Activated CD4-positive, alpha-beta T cell treated with anti-CD3 and anti-CD28 coated beads, Interleukin-2, Interleukin-6, amounts not matched to agents 100 ng/mL and 50 ng/mL, durations not matched to agents 16 hours and 8 hours (primary cell): ENCODE data around the gene TSPAN1.

ENCODE experiments used
- DNase-seq: peaks from one replicate; pipeline ENCODE4 v3.0.0-alpha.2; 2020

TSPAN1 gene

DNA sequence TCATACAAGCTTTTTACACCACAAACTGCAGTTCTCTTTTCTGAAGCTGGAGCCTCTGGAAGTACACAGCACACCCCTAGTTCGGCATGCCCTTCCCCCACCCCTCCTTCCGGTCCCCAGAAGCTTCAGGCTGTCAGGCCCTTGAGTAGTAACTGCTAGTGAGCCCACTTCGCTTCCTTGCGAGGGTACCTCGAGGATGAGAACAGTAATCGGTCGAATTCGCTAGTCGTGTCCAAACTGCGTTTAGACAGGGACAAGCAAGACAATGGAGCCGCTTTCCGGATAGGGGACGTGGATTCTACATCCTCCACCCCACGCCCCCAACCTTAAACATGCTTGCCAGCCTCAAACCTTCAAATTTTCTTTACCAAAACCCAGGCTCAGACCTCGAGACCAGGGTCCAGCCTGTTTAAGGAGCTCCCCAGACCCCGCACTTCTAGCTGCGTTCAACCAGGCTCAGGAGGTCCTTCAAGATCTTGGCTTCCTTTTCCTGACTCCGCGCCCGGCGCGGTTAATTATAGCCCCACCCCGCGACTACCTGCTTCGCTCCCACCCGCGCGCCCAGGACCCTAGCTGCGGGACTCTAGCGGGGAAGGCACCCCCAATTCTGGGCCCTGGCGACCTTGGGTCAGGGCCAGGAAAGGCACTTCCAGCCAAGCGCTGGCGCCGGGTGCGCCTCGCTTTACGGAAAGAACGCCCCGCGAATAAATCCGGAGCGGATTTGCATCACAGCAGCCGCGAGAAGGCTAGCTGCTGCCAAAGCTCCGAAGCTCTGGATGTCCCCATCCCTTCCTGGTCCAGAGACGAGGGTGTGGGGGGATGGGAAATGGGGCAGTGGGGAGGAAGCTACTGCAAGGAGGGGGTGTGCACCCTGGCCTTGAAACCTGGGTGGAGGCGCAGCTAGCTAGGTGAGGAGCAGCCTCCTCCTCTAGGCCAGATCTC, 8.1 kb upstream of the TSPAN1 start:
- DNase-seq, result peak; percentile 20

GRCh38 chr1:46168477-46168876, 6.4 kb upstream of the TSPAN1 start:
- DNase-seq, result no peak

- DNase-seq, result no peak
Measured at GRCh38 chr1:46169811-46170454, 5.0 kb upstream of the TSPAN1 start.

- DNase-seq, result no peak
Measured at GRCh38 chr1:46171351-46171750, 3.5 kb upstream of the TSPAN1 start.

DNA sequence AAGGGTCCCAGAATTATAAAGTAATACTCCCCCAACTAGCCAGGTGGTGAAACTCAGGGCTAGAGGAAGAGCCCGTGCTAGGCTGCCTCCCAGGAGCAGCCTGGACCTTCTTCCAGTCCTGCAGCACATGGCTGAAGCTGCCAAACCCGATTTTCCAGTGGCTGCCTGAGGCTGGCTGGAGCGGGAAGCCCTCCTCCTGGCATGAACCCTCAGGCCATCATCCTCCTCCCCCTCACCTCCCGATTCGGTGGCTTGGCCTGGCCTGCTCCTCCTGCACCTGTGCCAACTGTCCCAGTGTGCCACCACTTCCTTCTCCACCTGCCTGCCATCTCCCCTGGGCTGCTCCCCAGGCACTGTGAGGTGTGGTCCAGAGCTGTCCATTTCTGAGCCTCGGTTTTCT, 3.0 kb upstream of the TSPAN1 start:
- DNase-seq, result no peak

GRCh38 chr1:46172321-46172720, 2.6 kb upstream of the TSPAN1 start:
- no peak for DNase-seq

GRCh38 chr1:46173361-46173856, 1.5 kb upstream of the TSPAN1 start:
- no peak for DNase-seq

- peak; percentile 32 for DNase-seq
Measured at GRCh38 chr1:46175243-46175642, 356 bp downstream of the TSPAN1 start.

- DNase-seq, result no peak
Measured at GRCh38 chr1:46176211-46176865, 1.5 kb downstream of the TSPAN1 start, which contains the start of gene P3R3URF. Gene P3R3URF, minus strand, starts transcription at chr1:46176488. Its CDS starts 17 bp downstream, at chr1:46176471.

- peak; percentile 72 for DNase-seq
Measured at GRCh38 chr1:46179138-46180081, 4.5 kb downstream of the TSPAN1 start.

DNA sequence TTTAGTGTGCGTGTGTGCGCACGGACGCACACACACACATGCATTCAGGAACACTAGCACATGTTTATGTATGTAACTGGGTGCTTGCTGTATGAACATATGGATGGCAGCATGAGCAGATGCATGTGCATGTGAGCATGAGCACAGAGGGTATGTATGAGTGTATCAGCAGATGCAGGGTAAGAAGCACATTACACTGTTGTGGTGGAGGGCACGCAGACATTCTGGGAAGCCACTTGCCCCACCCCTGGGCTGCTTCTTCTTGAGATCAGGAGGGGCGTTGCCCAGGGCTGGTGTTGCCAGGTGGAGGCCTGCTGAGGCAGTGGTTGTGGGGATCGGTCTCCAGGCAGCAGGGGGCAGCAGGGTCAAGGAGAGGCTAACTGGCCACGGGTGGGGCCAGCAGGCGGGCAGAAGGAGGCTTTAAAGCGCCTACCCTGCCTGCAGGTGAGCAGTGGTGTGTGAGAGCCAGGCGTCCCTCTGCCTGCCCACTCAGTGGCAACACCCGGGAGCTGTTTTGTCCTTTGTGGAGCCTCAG, 5.3 kb downstream of the TSPAN1 start:
- DNase-seq, result no peak

GRCh38 chr1:46181343-46182260, 6.7 kb downstream of the TSPAN1 start:
- DNase-seq, result no peak

GRCh38 chr1:46183079-46183847, 8.4 kb downstream of the TSPAN1 start:
- no peak for DNase-seq

GRCh38 chr1:46183926-46184557, 9.2 kb downstream of the TSPAN1 start:
- DNase-seq, result no peak

DNA sequence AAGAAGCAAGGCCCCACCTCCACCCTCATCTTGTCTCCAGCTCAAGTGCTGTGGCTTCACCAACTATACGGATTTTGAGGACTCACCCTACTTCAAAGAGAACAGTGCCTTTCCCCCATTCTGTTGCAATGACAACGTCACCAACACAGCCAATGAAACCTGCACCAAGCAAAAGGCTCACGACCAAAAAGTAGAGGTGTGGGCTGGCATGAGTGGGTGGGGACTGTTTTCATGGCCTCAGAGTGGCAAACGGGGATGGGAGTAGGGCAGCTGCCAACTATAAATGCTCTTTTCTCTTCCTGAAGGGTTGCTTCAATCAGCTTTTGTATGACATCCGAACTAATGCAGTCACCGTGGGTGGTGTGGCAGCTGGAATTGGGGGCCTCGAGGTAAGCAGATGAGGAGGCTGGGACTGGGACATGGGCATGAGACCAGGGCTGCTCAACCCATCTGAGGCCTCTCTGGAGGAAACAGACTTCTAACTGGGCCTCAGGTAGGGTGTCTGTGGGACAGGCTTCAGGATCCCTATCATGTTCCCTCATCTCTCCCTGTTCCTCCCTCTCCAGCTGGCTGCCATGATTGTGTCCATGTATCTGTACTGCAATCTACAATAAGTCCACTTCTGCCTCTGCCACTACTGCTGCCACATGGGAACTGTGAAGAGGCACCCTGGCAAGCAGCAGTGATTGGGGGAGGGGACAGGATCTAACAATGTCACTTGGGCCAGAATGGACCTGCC, 10.2 kb downstream of the TSPAN1 start:
- DNase-seq, result no peak

DNA sequence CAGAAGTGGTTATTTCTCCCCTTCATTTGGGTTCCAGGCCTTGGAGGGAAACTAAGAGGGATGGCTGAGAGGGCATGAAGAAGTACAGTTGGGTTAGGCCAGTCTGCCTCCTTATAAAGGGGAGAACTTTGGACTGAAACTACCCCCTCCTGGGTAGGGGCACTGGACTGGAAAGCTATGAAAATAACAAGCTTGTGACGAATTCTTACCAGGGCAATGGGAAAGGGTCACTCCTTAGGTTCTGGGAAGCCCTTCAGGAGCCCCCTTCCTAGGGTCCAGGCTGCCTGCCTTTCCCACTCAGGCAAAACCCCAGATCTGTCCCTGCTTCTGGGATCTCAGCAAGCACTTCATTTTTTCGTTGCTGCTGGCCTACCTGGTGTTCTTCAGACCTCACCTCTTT, 11.2 kb downstream of the TSPAN1 start:
- no peak for DNase-seq

DNA sequence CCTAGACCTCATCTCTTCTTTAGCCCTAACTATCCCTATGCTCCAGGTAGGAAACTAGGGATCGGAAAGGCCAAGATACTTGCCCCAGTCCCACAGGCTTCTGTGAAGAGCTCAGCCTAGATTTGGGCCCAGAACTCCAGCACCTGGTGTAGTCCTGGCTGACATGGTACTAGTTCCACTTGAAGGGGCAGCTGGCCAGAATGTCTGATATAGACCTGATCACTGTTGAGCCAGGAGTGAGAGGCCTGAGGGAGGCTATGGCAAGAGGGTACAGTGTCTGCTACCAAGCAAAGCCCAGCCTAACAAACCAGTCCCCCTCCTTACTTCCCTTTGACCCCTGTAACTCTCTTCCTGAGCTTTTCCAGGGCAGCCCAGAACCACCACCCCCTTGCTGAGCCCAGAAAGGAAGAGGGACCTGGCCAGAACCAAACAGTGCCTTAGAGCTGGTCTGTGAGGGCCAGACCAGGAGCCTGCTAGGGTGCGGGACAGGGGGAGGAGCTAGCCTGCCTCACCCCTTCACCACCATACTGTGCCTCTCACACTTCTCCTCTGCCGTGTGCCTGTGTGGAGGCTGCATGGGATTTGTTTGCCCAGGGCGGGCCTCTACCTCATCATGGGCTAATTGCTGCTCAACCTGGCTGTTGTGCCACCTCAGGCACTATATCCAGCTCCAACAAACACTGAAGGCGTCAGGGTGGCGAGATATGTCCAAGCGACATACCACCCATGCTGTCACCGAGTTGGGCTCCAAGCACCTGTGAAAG, 12.4 kb downstream of the TSPAN1 start:
- no peak for DNase-seq
